GM19239 (cell line): Measurements from ENCODE around the gene WDR72.

Experiments used
- DNase-seq: peaks from one replicate; pipeline ENCODE4 v3.0.0; 2011; ENCODE audit warnings: low spot score; ENCODE audit not compliant: insufficient read length
- FAIRE-seq: peaks from 2 replicates; lab custom pipeline; 2011; peaks lifted over from hg19 to GRCh38; lab: Jason Lieb, UNC

Gene WDR72

DNA sequence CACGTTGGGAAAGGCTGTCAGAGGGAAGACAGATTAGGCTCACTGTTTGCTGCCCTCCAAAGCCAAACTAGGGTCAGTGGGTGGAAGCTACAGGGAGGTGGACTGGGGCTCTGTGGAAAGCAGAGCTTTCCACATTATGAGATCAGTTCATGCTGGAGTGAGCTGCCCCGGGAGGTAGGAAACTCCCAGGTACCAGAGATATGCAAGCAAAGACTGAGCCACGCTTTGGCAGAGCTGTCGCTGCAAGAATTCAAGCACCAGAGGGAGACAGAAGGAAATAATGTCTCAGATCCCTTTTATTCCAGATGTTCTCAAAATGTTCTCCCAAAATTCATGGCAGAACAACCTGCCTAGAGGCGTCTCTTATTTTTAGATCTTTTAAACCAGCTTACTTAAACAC is 286.6 kb downstream of the WDR72 start:
- DNase-seq = no peak
- FAIRE-seq = no peak

DNA sequence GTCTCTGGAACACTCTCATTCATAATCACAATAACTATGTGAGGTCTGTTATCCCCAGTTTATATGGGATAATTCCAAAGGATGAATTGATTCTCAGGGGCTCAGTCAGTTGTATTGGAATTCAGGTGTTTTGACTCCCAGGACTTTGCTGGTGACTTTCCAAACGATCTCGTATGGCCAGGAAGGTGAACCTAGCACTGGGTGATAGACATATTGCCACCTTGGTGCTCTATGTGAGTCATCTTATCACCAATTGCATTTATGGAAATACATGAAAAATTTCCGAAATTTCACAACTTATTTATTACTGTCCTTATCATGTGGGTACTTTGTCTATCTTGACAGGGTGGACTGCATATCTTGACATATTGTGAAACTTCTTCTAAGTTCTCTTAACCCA is 287.3 kb downstream of the WDR72 start:
- DNase-seq (no peak), FAIRE-seq (no peak)

DNA sequence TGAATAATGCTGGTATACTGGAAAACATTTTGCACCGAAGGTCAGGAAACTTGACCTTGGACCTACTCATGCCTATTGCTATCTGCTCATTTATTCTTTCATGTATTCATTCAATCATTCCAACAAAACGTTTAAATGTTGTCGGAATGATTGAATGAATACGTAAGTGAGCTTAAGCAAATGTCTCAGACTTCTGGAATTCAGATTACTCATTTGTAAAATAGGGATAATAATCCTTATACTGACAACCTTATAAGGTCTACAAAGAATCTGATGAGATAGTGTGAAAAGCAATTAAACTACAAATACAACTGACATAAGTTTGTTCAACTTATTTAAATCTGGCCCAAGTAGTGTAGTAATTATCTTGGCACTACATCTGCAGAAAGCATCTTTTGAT is 288.7 kb downstream of the WDR72 start:
- FAIRE-seq (no peak), DNase-seq (no peak)

DNA sequence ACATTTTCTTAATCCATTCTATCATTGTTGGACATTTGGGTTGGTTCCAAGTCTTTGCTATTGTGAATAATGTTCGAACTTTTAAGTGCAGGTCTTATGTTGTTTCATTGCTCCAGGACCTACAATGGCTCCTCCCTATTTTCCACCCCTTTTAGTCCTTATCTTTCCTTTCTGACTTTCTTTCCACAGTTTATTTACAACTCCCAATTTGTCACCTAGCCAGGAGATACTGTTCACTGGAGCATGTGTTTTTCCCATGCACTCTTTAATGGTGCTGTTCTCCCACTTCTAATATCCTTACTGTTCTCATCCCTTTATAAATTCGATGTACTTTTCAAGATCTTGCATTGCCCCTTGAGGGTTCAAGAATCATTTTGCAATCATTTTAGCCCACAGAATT is 290.0 kb downstream of the WDR72 start:
- FAIRE-seq (no peak), DNase-seq (no peak)
